IPS DF 6.9 (cell line): ENCODE measurements around the gene SCAMP2.
"Not testable (repeated sequence)": the region's sequence is repeated elsewhere in the genome, so short reads cannot be mapped to it uniquely, and the experiment has no call there.

Experiments used
- DNase-seq: peaks from one replicate; pipeline ENCODE4 v3.0.0-alpha.2; 2013; ENCODE audit warnings: low read depth, low spot score
- H3K27ac ChIP-seq: one replicate; pipeline ENCODE4 v1.5.1; 2013; ENCODE audit warnings: low read length, control low read depth
- H3K27me3 ChIP-seq: 2 replicates; pipeline ENCODE4 v1.6.1; 2013; ENCODE audit warnings: mild to moderate bottlenecking, low read length; ENCODE audit not compliant: control insufficient read depth, insufficient read depth
- H3K36me3 ChIP-seq: 2 replicates; pipeline ENCODE4 v1.6.1; 2013; ENCODE audit warnings: low read length; ENCODE audit not compliant: control insufficient read depth, insufficient read depth
- H3K4me1 ChIP-seq: 2 replicates; pipeline ENCODE4 v1.6.1; 2013; ENCODE audit warnings: low read length; ENCODE audit not compliant: control insufficient read depth, insufficient read depth
- H3K4me3 ChIP-seq: 2 replicates; pipeline ENCODE4 v1.5.1; 2013; ENCODE audit warnings: mild to moderate bottlenecking, low read length
- H3K9me3 ChIP-seq: 2 replicates; pipeline ENCODE4 v1.6.1; 2013; ENCODE audit warnings: low read length, inconsistent platforms; ENCODE audit not compliant: control insufficient read depth, insufficient read depth
- whole genome bisulfite sequencing: extraction: QIAGEN DNeasy Blood & Tissue Kit; methylation state at CpG from one replicate; pipeline ENCODE4 v1.1.7; 2013; ENCODE audit warnings: mixed read lengths, missing lambda C conversion rate; ENCODE audit not compliant: insufficient read length, insufficient coverage; 5-methylcytosine and 5-hydroxymethylcytosine counted together

SCAMP2 gene

DNA sequence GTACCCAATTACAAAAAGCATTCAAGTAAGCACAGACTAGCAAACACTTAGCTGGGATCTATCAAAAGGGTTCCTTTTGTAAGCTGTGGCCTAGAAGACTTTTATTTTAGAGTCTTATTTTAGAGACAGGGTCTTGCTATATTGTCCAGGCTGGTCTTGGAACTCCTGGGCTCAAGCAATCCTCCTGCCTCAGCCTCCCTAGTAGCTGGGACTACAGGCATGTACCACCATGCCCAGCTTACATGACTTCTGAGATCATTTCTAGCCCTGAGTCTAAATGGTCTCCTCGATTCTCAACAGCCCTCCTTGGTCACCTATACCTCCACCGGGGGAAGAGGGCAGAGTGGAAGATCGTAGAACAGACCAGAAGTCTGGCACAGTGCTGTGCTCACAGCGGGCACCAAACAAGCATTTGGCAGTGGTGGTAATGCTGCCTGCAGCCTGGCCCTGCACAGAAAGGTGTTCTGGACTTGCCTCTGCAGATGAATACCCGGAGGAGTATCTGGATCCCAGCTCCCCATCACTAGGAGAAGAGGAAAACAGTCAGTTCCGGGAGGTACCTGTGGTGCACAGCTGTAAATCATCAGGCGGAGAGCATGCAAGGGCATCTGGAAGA, 31.1 kb upstream of the SCAMP2 start:
- Histone ChIP-seq H3K4me1 (no peaks in the 10 kb centered on the region; the same call in 1 of the 2 replicates), H3K36me3 (peaks cover 22% of the 10 kb centered on the region; the same call in 1 of the 2 replicates), H3K27ac (no peak overlapping the region), H3K9me3 (no peaks in the 10 kb centered on the region), H3K27me3 (no peaks in the 10 kb centered on the region), H3K4me3 (no peak overlapping the region)
- no CpG with 5 or more reads among the region's 7 CpGs for WGBS
- DNase-seq, result no peak

DNA sequence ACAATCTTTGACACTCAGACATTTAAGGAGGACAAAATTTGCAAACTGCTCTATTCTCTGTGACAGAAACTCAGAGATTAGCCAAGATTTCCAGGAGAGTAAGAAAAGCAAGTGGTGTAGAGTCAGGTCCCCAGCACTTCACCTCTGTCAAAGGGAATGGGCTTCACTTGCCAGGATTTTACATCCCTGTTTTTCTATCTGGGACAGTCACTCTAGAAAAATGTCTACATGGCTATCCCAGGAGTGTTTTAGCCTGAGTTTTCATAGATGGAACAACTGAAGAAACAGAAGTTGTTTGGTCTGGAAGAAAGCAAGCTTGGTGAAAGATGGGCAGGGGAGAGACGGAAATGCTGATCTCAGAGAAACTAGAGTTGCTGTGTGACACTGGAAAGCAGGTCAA, 30.5 kb upstream of the SCAMP2 start:
- Histone ChIP-seq H3K36me3 (peaks cover 24% of the 10 kb centered on the region; the same call in 1 of the 2 replicates), H3K9me3 (no peaks in the 10 kb centered on the region), H3K4me1 (no peaks in the 10 kb centered on the region; the same call in 1 of the 2 replicates), H3K27me3 (no peaks in the 10 kb centered on the region), H3K4me3 (no peak overlapping the region), H3K27ac (no peak overlapping the region)
- WGBS, result no CpG with 5 or more reads among the region's 1 CpG
- no peak for DNase-seq

DNA sequence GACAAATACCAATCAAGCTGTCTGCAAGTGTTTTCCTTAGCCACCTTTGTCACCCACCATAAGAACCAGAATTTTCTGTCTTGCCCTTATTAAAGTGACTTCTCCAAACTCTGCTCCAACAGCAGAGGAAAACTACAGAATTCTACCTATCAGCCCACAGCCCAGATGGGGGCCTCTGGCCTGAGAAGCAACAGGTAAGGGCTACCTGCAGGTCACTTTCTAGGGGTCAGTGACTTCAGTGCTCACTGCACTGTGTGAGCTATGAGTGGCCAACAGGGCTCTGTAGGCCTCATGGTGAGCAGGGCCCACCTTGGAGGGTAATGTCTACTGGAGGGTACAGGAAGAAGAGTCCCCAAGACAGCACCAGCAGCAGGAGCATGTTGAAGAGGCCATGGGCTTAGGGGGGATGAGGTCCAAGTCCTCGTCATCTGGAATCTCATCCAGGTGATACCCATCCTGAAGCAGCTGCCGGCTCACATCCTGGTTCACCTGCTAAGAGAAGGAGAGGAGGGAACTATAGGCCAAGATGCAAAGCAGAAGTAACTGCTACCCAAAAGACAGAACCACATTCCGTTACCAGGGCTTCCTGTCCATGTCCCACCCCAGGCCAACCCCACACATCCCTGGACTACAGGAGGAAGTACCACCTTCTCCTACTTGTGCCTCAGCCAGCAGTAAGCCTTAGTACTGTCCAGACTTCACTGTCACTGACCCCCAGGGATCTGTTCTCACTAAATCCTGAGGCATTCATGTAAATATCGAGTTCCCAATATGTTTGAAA, 29.3 kb upstream of the SCAMP2 start:
- Histone ChIP-seq H3K36me3 (peaks cover 24% of the 10 kb centered on the region; the same call in 1 of the 2 replicates), H3K27ac (no peak overlapping the region), H3K4me1 (no peaks in the 10 kb centered on the region; the same call in 1 of the 2 replicates), H3K4me3 (no peak overlapping the region), H3K27me3 (no peaks in the 10 kb centered on the region), H3K9me3 (no peaks in the 10 kb centered on the region)
- no peak for DNase-seq
- no CpG with 5 or more reads among the region's 4 CpGs for WGBS

DNA sequence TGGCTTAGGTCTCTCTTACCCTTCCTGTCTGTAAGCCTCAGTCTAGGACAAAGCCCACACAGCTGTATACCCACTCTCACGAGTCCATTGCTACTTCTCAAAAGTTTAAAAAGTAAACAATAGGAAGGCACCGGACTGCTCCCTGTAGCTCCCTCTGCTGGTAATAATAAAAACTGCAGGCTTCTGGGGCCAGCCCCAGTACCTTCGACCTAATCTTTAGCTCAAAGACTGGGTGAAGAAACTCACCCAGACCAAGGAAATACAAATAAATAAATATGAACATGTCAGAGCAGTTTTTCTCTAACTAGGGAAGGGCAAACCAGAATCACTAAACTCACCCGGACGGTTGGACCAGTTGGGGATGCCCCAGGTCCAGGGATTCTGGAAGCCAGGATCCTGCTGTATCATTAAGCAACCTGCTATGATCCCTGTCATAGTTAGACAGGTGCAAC, 28.5 kb upstream of the SCAMP2 start:
- no peak overlapping the region for H3K27ac ChIP-seq

DNA sequence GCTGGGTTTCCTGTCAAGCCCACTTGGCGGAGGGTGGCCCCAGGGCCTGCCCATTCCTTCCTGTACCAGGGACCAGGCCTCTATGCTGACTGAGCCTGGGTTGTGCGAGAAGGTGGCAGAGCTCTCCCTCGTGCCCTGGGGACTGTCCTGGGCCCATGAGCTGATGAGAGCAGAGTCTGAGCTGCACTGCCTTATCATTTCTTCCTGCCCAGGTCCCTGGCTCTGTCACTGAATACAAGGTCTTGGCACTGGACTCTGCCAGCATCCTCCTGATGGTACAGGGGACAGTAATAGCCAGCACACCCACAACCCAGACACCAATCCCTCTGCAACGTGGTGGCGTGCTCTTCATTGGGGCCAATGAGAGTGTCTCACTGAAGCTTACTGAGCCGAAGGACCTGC, 24.1 kb upstream of the SCAMP2 start:
- H3K27ac ChIP-seq, result no peak overlapping the region
- no peaks in the 10 kb centered on the region; the same call in 1 of the 2 replicates for H3K4me1 ChIP-seq
- peaks cover 13% of the 10 kb centered on the region for H3K36me3 ChIP-seq
- no peaks in the 10 kb centered on the region for H3K27me3 ChIP-seq
- no CpG with 5 or more reads among the region's 6 CpGs for WGBS
- no peak for DNase-seq
- H3K9me3 ChIP-seq, result no peaks in the 10 kb centered on the region
- no peak overlapping the region for H3K4me3 ChIP-seq

More for the DNA sequence above, 28.5 kb upstream of the SCAMP2 start:
- peaks cover 26% of the 10 kb centered on the region for H3K36me3 ChIP-seq
- DNase-seq, result no peak
- H3K27me3 ChIP-seq, result no peaks in the 10 kb centered on the region
- H3K4me1 ChIP-seq, result no peaks in the 10 kb centered on the region; the same call in 1 of the 2 replicates
- no CpG with 5 or more reads among the region's 5 CpGs for WGBS
- H3K4me3 ChIP-seq, result no peak overlapping the region
- no peaks in the 10 kb centered on the region for H3K9me3 ChIP-seq

DNA sequence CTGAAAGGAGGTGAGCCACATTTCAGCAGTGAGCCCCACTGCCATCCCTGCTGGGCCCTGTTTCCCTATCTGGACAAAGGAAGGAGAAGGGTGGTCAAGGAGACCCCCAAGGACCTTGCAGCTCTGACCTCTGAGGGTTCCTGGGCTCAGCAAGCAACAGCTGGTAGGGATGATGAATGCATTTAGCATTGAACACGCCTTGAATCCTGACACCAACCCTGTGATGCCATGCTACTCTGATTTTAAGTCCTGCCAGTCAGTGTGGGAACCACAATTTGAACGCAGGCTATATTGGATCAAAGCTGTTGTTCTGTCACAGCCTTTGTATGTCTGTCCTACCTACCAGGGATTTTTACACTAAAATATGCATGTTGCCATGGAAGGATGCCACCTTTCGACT, 23.2 kb upstream of the SCAMP2 start:
- DNase-seq, result no peak
- H3K36me3 ChIP-seq, result peaks cover 16% of the 10 kb centered on the region

DNA sequence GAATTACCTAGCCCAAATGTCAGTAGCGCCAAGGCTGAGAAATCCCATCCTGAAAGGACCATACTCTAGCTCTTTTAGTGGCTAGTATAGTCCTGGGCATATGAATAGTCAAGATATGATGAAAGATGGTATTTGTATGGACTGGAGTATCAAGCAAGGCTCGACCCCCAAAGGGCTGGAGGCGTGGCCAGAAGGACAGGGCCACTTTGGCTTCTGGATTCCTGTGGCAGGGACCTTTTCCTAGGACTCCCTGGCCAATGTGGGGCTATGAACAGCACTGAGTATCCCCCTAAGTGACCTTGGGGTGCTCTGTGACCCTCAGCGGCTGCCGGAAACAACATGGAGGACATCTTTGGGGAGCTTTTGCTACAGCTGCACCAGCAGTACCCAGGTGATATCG, 22.7 kb upstream of the SCAMP2 start:
- no CpG with 5 or more reads among the region's 6 CpGs for WGBS
- no peak for DNase-seq
- Histone ChIP-seq H3K27ac (no peak overlapping the region), H3K4me1 (no peaks in the 10 kb centered on the region), H3K4me3 (no peak overlapping the region), H3K9me3 (no peaks in the 10 kb centered on the region), H3K27me3 (no peaks in the 10 kb centered on the region), H3K36me3 (peaks cover 18% of the 10 kb centered on the region)

More for the DNA sequence above, 23.2 kb upstream of the SCAMP2 start:
- Histone ChIP-seq H3K27me3 (no peaks in the 10 kb centered on the region), H3K27ac (no peak overlapping the region), H3K4me1 (no peaks in the 10 kb centered on the region; the same call in 1 of the 2 replicates), H3K9me3 (no peaks in the 10 kb centered on the region), H3K4me3 (no peak overlapping the region)
- no CpG with 5 or more reads among the region's 3 CpGs for WGBS

DNA sequence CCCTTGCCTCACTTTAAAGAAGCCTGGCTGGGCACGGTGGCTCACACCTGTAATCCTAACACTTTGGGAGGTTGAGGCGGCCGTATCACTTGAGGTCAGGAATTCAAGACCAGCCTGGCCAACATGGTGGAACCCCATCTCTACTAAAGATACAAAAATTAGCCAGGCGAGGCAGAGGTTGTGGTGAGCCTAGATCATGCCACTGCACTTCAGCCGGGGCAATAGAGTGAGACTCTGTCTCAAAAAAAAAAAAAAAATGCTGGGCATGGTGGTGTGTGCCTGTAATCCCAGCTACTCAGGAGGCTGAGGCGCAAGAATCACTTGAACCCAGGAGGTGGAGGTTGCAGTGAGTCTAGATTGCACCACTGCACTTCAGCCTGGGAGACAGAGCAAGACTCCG, 21.2 kb upstream of the SCAMP2 start:
- H3K9me3 ChIP-seq, H3K27me3 ChIP-seq, H3K4me3 ChIP-seq, H3K4me1 ChIP-seq, H3K27ac ChIP-seq, DNase-seq: not testable (repeated sequence)
- WGBS, result no CpG with 5 or more reads among the region's 7 CpGs
- peaks cover 11% of the 10 kb centered on the region for H3K36me3 ChIP-seq

DNA sequence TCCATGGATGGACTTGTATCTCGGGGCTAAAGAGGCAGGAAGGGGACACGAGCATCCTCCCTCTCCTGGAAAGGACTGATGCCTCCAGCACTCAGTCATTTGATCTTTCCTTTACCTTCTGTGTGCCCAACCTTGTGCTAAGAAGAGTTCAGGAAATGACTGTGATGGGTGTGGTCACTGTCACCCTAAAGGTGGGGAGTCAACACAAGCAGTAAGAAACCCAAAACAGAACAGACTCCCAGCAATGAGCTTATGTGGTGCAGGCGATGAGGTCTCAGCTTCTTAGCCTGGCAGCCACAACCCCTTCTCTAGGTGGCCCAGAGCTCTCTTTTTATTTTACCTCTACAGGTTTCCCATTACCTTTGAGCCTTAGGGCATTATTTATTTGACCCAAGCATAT, 20.5 kb upstream of the SCAMP2 start:
- peaks cover 9% of the 10 kb centered on the region for H3K36me3 ChIP-seq
- H3K4me1 ChIP-seq, result peaks cover 2% of the 10 kb centered on the region; the same call in 1 of the 2 replicates
- H3K27me3 ChIP-seq, result no peaks in the 10 kb centered on the region
- H3K4me3 ChIP-seq, result no peak overlapping the region
- no peaks in the 10 kb centered on the region for H3K9me3 ChIP-seq
- WGBS, result no CpG with 5 or more reads among the region's 3 CpGs
- DNase-seq, result no peak
- no peak overlapping the region for H3K27ac ChIP-seq

DNA sequence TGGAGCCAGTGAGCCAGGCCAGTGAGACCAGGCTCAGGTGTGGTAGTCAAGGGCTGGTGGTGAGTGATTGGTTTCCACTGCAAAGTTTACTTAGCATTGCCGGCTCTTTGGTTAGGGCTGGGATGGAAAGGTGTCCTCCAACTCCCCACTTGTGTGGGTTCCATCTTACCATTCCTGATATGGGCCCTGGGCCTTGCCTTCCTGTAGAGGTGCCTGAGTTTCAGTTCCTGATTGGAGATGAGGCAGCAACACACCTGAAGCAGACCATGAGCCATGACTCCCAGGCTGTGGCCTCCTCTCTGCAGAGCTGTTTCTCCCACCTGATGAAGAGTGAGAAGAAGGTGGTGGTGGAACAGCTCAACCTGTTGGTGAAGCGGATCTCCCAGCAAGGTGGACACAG, 19.8 kb upstream of the SCAMP2 start:
- peaks cover 2% of the 10 kb centered on the region; the same call in 1 of the 2 replicates for H3K4me1 ChIP-seq
- no peaks in the 10 kb centered on the region for H3K27me3 ChIP-seq
- DNase-seq, result no peak
- peaks cover 9% of the 10 kb centered on the region for H3K36me3 ChIP-seq
- H3K27ac ChIP-seq, result no peak overlapping the region
- no peak overlapping the region for H3K4me3 ChIP-seq
- WGBS, result no CpG with 5 or more reads among the region's 2 CpGs
- no peaks in the 10 kb centered on the region for H3K9me3 ChIP-seq
